ENCODE results near the gene KCNJ2.

Gene KCNJ2

DNA sequence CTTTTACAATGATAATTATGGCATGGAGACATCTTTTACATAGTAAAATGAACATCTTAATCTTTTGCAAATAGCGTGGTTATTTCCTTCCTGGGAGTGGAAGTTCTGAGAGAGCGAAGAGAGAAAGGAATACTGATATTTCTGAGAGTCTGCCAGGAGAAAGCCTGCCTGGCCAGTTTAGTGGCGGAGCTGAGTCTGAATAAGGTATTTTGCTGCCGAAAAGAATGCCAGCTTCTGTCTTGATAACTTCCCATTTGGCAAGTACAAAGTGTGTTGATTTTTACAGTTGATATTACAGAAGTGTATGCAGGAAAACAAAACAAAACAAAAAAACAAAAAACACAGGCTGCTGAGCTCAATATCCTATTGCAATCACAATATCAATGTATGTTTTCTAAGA, 55.9 kb downstream of the KCNJ2 start:
- no peaks in the 10 kb centered on the region for H4K20me1 ChIP-seq (ENCODE audit: low read depth, low read length)
- no peaks in the 10 kb centered on the region for H3K9me3 ChIP-seq (ENCODE audit: insufficient read depth, low read length)
- H3K9me2 ChIP-seq (replicated peaks; ENCODE audit: insufficient read depth, low read length): no peaks in the 10 kb centered on the region
- no peaks in the 10 kb centered on the region for H3K36me3 ChIP-seq (ENCODE audit: low read length)
- H3F3A ChIP-seq (ENCODE audit: insufficient read depth): no peaks in the 10 kb centered on the region
- H3K4me2 ChIP-seq (ENCODE audit: low read depth, low read length, poor library complexity, severe bottlenecking): no peak overlapping the region
- H3K9ac ChIP-seq (ENCODE audit: low read length): no peak overlapping the region
- no peak overlapping the region for H2AFZ ChIP-seq (ENCODE audit: low read depth, low read length, severe bottlenecking)
- no peaks in the 10 kb centered on the region for H3K27me3 ChIP-seq (ENCODE audit: low read length)
- TF ChIP-seq EZH2phosphoT487 (conservative IDR thresholded peaks at IDR 0.05; ENCODE audit: low read length) (no peak), CTCF (IDR thresholded peaks at IDR 0.05; ENCODE audit: insufficient read depth, low read length, poor library complexity, severe bottlenecking) (no peak)
- H3K4me3 ChIP-seq (ENCODE audit: insufficient read depth, low read length, poor library complexity, severe bottlenecking): no peak overlapping the region
- no peak overlapping the region for H3K27ac ChIP-seq (ENCODE audit: low read depth, low read length)
- no peaks in the 10 kb centered on the region for H3K79me2 ChIP-seq (ENCODE audit: insufficient read depth, low read length)

Data from SU-DHL-6 (cell line).